Gastrocnemius medialis (tissue), 4 donors: Measurements from ENCODE around the gene TMEM163. TPM values are rescaled to one million over a fixed set of nuclear protein-coding genes. Genes with fewer than 3 reads are reported as not detected.

ENCODE experiments used
- ATAC-seq, 2 donors: fragments of 150-250 bp; one replicate each; pipeline ENCODE4 v1.9.1; 2016
- DNase-seq, 2 donors: peaks; one replicate each; pipeline ENCODE4 v3.0.0-alpha.2; 2019
- H3K27ac ChIP-seq, 4 donors: fragments of 200-600 bp; sonication (generic); 1 replicate in 1 of 4; 2 replicates in 3 of 4; pipeline ENCODE4 v1.5.1; 2016 to 2018; ENCODE audit warnings: mild to moderate bottlenecking in 2 of 4, moderate library complexity in 1 of 4
- H3K27me3 ChIP-seq, 3 donors: fragments of 200-600 bp; sonication (generic) in 2 of 3; 1 replicate in 1 of 3; 2 replicates in 2 of 3; pipeline versions ENCODE4 v1.5.1 to v1.6.0; 2016 to 2019; ENCODE audit warnings: mild to moderate bottlenecking in 1 of 3, moderate library complexity in 1 of 3
- H3K36me3 ChIP-seq, 2 donors: fragments of 200-600 bp; sonication (generic) in 1 of 2; one replicate each; pipeline ENCODE4 v1.5.1; 2017 to 2018
- H3K4me1 ChIP-seq, 2 donors: fragments of 200-600 bp; sonication (generic) in 1 of 2; one replicate each; pipeline ENCODE4 v1.5.1; 2016 to 2017; ENCODE audit warnings: mild to moderate bottlenecking in 2 of 2
- H3K4me3 ChIP-seq, 4 donors: fragments of 200-600 bp; sonication (generic) in 3 of 4; 1 replicate in 1 of 4; 2 replicates in 3 of 4; pipeline ENCODE4 v1.5.1; 2016 to 2019; ENCODE audit warnings: mild to moderate bottlenecking in 2 of 4
- H3K9me3 ChIP-seq, 3 donors: fragments of 200-600 bp; sonication (generic) in 2 of 3; 1 replicate in 1 of 3; 2 replicates in 2 of 3; pipeline ENCODE4 v1.5.1; 2016 to 2019
- CTCF ChIP-seq, 5 experiments: fragments of 450-650 bp in 3 of 5; fragments of 200-600 bp in 2 of 5; sonication (generic) in 2 of 5; IDR thresholded peaks in 4 of 5; conservative IDR thresholded peaks in 1 of 5; 1 replicate in 4 of 5; 2 replicates in 1 of 5; pipeline ENCODE4 v1.5.1; 2016 to 2019; ENCODE audit warnings: antibody characterized with exemption in 5 of 5, mild to moderate bottlenecking in 3 of 5, moderate library complexity in 3 of 5
- POLR2A ChIP-seq, 2 donors: fragments of 450-650 bp; IDR thresholded peaks; one replicate each; pipeline ENCODE4 v1.6.1; 2017; ENCODE audit warnings: antibody characterized with exemption in 2 of 2, mild to moderate bottlenecking in 2 of 2, moderate library complexity in 2 of 2
- in situ Hi-C, 4 donors: fragments of 200-750 bp; cut with MboI; loops; one replicate each; pipeline versions ENCODE4 v1.15.0 to v1.8.0; 2017; ENCODE audit warnings: low sequenced_read_pairs in 4 of 4
- intact Hi-C: fragments of 100-400 bp; cut with DNase I; formaldehyde crosslinking; loops from one replicate; pipeline ENCODE4 v1.15.1; 2023; ENCODE audit warnings: low total_unique reads
- total RNA-seq, 4 donors: library from RNA; depleted of rRNA; stranded (reverse); fragments of >200 nt; gene quantifications; one replicate each; pipeline versions ENCODE4 v1.1.0 to v1.2.3, GENCODE V29; 2016

Gene TMEM163
- total RNA-seq, 4 donors from 2014 or later: not detected

GRCh38 chr2:134704173-134704572 lies 14.6 kb downstream of the TMEM163 start:
- Histone ChIP-seq H3K36me3 (no peaks in the 10 kb centered on the region), H3K4me3 (no peak overlapping the region), H3K27me3 (no peaks in the 10 kb centered on the region), H3K9me3 (no peaks in the 10 kb centered on the region), H3K4me1 (no peaks in the 10 kb centered on the region), H3K27ac (no peak overlapping the region)
- DNase-seq (no peak), ATAC-seq (no peak)
- in situ Hi-C loops (no loop called here), intact Hi-C loops (no loop called here)
- no peak for TF ChIP-seq CTCF (IDR thresholded peaks at IDR 0.05 in 4 of 5, conservative IDR thresholded peaks at IDR 0.05 in 1 of 5)
- no peak for TF ChIP-seq POLR2A (IDR thresholded peaks at IDR 0.05)

GRCh38 chr2:134703426-134703825 lies 15.4 kb downstream of the TMEM163 start:
- intact Hi-C loops (no loop called here), in situ Hi-C loops (no loop called here)
- no peaks in the 10 kb centered on the region for H3K9me3 ChIP-seq
- H3K27me3 ChIP-seq: no peaks in the 10 kb centered on the region
- no peaks in the 10 kb centered on the region for H3K36me3 ChIP-seq
- DNase-seq (no peak), ATAC-seq (no peak)
- no peak overlapping the region for H3K27ac ChIP-seq
- no peak for TF ChIP-seq CTCF (IDR thresholded peaks at IDR 0.05 in 4 of 5, conservative IDR thresholded peaks at IDR 0.05 in 1 of 5)
- TF ChIP-seq POLR2A (IDR thresholded peaks at IDR 0.05): no peak
- H3K4me3 ChIP-seq: no peak overlapping the region
- H3K4me1 ChIP-seq: no peaks in the 10 kb centered on the region

- no peaks in the 10 kb centered on the region for H3K27me3 ChIP-seq
Measured at GRCh38 chr2:134700730-134701129, 18.1 kb downstream of the TMEM163 start.

GRCh38 chr2:134694411-134694810 lies 24.4 kb downstream of the TMEM163 start:
- Histone ChIP-seq H3K36me3 (no peaks in the 10 kb centered on the region), H3K4me1 (no peaks in the 10 kb centered on the region), H3K9me3 (no peaks in the 10 kb centered on the region), H3K27me3 (no peaks in the 10 kb centered on the region), H3K27ac (no peak overlapping the region), H3K4me3 (no peak overlapping the region)
- no peak for ATAC-seq
- TF ChIP-seq CTCF (IDR thresholded peaks at IDR 0.05 in 4 of 5, conservative IDR thresholded peaks at IDR 0.05 in 1 of 5) (no peak), POLR2A (IDR thresholded peaks at IDR 0.05) (no peak)
- intact Hi-C loops (no loop called here), in situ Hi-C loops (no loop called here)
- no peak for DNase-seq

More at GRCh38 chr2:134700730-134701129, 18.1 kb downstream of the TMEM163 start:
- in situ Hi-C loops (no loop called here), intact Hi-C loops (no loop called here)
- Histone ChIP-seq H3K4me1 (no peaks in the 10 kb centered on the region), H3K27ac (no peak overlapping the region), H3K4me3 (no peak overlapping the region), H3K36me3 (no peaks in the 10 kb centered on the region), H3K9me3 (no peaks in the 10 kb centered on the region)
- no peak for TF ChIP-seq CTCF (IDR thresholded peaks at IDR 0.05 in 4 of 5, conservative IDR thresholded peaks at IDR 0.05 in 1 of 5)
- no peak for TF ChIP-seq POLR2A (IDR thresholded peaks at IDR 0.05)
- ATAC-seq (no peak), DNase-seq (no peak)
